ENCODE results near the gene MMS19. TPM values are rescaled to one million over a fixed set of nuclear protein-coding genes. Genes with fewer than 3 reads are reported as not detected.
A peak's percentile ranks its signal among the peaks of the same experiment; 100 is the strongest.

The MMS19 gene
- total RNA-seq, 2 donors from 2014 or later: 46.8 to 108 TPM

- Histone ChIP-seq H3K4me3 (no peak overlapping the region), H3K27ac (no peak overlapping the region), H3K9me3 (no peaks in the 10 kb centered on the region), H3K36me3 (no peaks in the 10 kb centered on the region), H3K4me1 (ENCODE audit: control insufficient read depth in 1 of 2, low read depth in 2 of 2) (peaks cover 14 to 21% of the 10 kb centered on the region in 2 donors), H3K27me3 (replicated peaks; ENCODE audit: insufficient read depth) (no peaks in the 10 kb centered on the region)
- no peak for TF ChIP-seq CTCF (IDR thresholded peaks at IDR 0.05)
- ATAC-seq (ENCODE audit: insufficient number of reproducible peaks, low FRiP score, low read depth) (no peak), DNase-seq (ENCODE audit: low spot score) (no peak)
Measured at GRCh38 chr10:97522937-97523336, 24.7 kb upstream of the MMS19 start.

- ATAC-seq (ENCODE audit: insufficient number of reproducible peaks, low FRiP score, low read depth): no peak
Measured at GRCh38 chr10:97522071-97522470, 23.8 kb upstream of the MMS19 start.

DNA sequence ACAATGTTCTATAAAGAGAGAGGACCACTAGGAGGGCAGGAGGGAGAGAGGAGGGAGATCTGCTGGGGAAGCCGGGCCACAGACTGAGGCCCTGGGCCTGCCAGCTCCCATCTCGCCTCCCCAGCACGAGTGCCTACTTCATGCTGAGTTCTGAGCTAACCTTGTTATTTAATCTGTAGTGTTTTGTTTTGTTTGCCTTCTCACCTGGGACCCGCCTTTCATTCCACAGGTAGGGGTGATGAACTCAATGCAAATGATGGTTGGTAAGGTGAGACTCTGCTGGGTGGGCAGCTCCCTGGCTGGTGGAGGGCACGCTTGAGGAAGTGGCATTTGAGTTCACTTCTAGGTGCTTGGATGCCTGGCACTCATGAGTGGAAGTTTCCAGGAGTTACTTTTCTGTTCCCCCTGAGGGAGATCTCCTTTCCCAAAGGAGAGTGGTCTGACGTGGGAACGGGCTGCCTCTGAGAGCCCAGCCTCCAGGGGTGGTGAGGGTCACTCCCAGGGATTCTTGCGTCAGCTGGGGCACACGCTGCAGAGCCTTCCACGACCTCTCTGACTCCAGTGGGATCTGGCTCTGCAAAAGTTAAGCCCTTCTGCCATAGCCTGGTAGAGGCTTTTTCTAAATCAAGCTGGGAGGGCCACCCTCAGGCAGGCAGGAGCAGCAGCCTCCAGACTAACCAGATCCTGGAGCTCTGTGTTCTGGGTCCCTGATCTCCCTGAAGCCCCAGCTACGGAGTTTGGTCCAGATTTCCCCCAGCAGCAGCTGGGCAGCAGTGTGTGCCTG is 22.9 kb upstream of the MMS19 start:
- Histone ChIP-seq H3K9me3 (no peaks in the 10 kb centered on the region), H3K4me3 (no peak overlapping the region), H3K27ac (no peak overlapping the region), H3K4me1 (ENCODE audit: control insufficient read depth in 1 of 2, low read depth in 2 of 2) (peaks cover 17 to 26% of the 10 kb centered on the region in 2 donors), H3K27me3 (replicated peaks; ENCODE audit: insufficient read depth) (no peaks in the 10 kb centered on the region), H3K36me3 (no peaks in the 10 kb centered on the region)
- no peak for TF ChIP-seq CTCF (IDR thresholded peaks at IDR 0.05)
- DNase-seq (ENCODE audit: low spot score) (no peak), ATAC-seq (ENCODE audit: insufficient number of reproducible peaks, low FRiP score, low read depth) (no peak)

More at GRCh38 chr10:97522071-97522470, 23.8 kb upstream of the MMS19 start:
- no peak for DNase-seq (ENCODE audit: low spot score)
- no peak overlapping the region for H3K4me3 ChIP-seq
- peaks cover 17 to 26% of the 10 kb centered on the region in 2 donors for H3K4me1 ChIP-seq (ENCODE audit: control insufficient read depth in 1 of 2, low read depth in 2 of 2)
- no peak for TF ChIP-seq CTCF (IDR thresholded peaks at IDR 0.05)
- no peak overlapping the region for H3K27ac ChIP-seq
- no peaks in the 10 kb centered on the region for H3K36me3 ChIP-seq
- no peaks in the 10 kb centered on the region for H3K9me3 ChIP-seq
- H3K27me3 ChIP-seq (replicated peaks; ENCODE audit: insufficient read depth): no peaks in the 10 kb centered on the region

DNA sequence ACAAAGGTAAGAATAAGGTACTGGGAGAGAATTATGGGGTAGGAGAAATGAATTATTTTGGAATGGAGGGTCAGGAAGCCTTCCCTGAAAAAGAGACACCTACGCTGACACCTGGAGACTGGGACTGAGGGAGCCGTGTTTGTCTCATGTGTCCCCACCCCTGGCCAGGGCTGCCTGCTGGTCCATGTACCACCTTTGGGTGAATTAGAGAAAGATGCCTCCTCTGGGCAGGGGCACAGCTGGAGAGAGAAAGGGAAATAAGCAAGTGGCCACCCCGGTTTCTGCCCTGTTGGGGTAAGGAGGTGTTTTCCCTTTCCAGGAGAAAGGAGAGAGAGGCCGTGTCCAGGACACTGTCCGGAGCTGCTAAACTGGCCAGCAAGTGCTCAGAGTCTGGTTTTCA is 22.3 kb upstream of the MMS19 start:
- no peak overlapping the region for H3K27ac ChIP-seq
- H3K4me3 ChIP-seq: no peak overlapping the region
- no peak for TF ChIP-seq CTCF (IDR thresholded peaks at IDR 0.05)
- DNase-seq (ENCODE audit: low spot score): no peak
- H3K27me3 ChIP-seq (replicated peaks; ENCODE audit: insufficient read depth): no peaks in the 10 kb centered on the region
- H3K9me3 ChIP-seq: no peaks in the 10 kb centered on the region
- peaks cover 17 to 28% of the 10 kb centered on the region in 2 donors for H3K4me1 ChIP-seq (ENCODE audit: control insufficient read depth in 1 of 2, low read depth in 2 of 2)
- no peak for ATAC-seq (ENCODE audit: insufficient number of reproducible peaks, low FRiP score, low read depth)
- no peaks in the 10 kb centered on the region for H3K36me3 ChIP-seq

- Histone ChIP-seq H3K4me1 (ENCODE audit: control insufficient read depth in 1 of 2, low read depth in 2 of 2) (peaks cover 17 to 35% of the 10 kb centered on the region in 2 donors), H3K4me3 (no peak overlapping the region), H3K36me3 (no peaks in the 10 kb centered on the region), H3K27ac (peak overlapping the region in 1 of 2 donors; percentile 58), H3K9me3 (no peaks in the 10 kb centered on the region), H3K27me3 (replicated peaks; ENCODE audit: insufficient read depth) (no peaks in the 10 kb centered on the region)
- no peak for ATAC-seq (ENCODE audit: insufficient number of reproducible peaks, low FRiP score, low read depth)
- no peak for TF ChIP-seq CTCF (IDR thresholded peaks at IDR 0.05)
- no peak for DNase-seq (ENCODE audit: low spot score)
Measured at GRCh38 chr10:97519342-97519741, 21.1 kb upstream of the MMS19 start.

Data from thoracic aorta (tissue), 2 donors.